NK-92 (cell line): Measurements from ENCODE around the gene ABCB9.

Experiments used
- DNase-seq: peaks from one replicate; lab custom pipeline; 2025; ENCODE audit not compliant: unreplicated experiment; lab: John Stamatoyannopoulos, UW

Gene ABCB9

DNA sequence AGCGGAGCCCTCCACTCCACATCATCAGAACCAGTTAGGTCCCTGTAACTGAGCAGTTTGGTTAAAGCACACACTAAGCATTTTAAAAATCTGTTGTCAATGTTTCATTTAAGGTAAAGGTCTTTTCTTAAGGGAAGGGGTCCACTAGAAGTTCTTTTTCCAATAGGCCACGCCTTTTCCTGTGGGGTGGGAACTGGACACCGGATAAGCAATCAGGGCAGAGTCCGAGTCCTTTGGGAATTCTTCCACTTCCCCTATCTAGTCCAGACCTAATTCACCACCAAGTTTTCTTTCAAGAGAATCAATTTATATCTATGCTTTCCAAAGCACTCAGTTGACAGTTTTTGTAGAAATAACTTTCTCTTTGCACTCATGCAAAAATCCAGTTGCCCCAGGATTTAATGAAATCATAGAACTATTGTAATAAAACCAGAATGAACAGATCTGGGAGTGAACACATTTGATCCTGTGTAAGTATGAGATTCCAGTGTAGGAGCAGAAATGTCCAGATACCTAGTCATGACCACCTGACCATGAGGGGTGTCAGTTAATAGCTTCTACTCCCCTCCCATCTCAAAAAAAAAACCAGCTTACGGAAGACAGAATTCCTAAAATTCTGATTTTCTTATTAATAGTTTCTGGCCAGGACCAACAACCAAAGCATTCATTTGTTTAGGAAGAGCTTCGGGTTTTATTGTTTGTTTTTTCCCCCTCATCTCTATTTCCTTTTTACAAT, 82.0 kb downstream of the ABCB9 start:
- DNase-seq, result no peak

DNA sequence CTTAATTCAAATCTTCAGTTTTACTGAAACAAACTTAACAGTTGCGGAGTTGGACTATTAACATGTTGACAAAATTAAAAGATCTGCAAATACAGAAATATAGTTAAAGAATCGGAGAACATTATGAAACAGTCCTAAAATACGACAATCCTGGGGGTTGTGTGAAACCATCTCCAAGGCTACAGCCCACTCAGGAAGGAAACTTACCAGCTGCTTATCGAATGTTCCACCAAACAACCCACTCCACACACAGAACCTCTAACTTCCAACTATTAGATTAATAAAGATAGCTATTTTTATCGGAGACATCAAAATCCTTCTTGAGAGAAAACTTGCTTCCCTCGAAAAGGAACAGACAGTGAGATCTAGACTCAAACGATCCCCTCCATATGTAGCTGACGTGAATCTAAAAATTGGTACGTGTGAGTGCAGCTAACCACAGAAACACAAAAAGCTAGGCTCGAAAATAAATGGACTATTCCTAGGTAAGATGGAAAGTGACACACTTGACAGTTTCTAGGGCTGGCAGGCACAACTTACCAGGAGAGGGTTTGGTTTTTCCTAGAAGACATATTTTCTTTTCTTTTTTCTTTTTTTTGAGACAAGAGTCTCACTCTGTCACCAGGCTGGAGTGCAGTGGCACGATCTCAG, 83.2 kb downstream of the ABCB9 start:
- DNase-seq, result no peak

DNA sequence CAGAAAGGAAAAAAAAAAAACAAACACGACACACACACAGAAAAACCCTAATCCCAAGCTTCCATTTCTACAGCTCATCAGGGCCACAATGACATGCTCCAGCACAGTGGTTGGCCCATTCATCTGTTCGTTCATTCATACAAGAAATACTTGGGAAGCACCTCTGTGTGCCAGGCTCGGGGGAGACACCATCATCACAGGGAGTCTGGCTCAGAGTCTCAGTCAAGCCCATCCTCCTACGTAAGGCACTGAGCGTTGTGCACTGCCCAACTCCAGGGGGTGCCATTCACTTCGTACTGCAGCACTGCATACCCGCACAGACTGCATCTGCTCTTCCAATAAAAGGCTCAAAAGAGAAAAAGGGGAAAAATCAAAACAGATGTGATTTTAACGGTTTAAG, 85.6 kb downstream of the ABCB9 start:
- DNase-seq, result no peak

DNA sequence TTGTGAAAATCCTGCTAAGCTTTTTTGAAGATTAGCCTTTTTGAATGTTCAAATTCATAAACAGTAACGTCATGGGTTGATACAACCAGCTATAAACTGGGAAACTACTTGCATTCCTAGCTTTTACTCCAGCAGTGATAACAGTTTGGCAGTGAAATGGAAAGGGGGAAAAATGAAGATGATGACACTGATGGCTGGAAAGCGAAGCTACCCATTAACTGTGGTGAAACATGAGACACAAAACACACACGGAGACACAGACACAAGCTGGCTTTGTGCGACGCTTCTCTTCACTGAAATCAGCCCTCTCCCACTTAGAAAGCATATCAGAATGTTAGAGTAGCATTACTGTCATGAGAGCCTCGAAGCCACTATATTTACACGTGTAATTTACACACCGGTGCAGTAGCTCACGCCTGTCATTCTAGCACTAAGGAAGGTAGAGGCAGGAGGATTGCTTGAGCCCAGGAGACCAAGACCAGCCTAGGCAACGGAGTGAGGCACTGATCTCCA, 86.1 kb downstream of the ABCB9 start:
- no peak for DNase-seq
